NCI-H510A treated with DMSO at 0.1 percent for 48 hours (cell line): Measurements from ENCODE around the gene LCTL.

ENCODE experiments used
- DNase-seq: peaks from one replicate; lab custom pipeline; 2025; lab: John Stamatoyannopoulos, UW

Gene LCTL

DNA sequence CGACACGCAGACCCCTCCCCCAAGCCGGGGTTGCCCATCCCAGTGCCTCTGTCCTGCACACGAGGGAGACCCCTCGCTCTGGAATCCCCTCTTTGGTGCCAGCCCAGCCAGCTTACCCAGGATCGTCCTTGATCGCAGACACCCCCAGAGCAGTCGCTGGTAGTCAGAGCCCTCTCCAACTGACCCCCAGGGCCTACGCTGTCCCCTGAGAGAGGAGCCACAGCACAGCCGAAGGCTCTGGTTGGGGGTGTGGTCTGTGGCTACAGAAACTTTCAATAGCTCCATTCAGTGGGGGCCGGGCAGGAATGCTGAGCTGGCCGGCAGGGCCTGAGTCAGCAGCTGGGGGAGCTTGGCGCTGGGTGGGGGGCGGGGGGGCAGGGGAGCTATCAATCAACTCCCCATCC lies at the start of gene LCTL:
Gene LCTL (minus strand): TSS at position 258 of the 404 bp plus-strand sequence. CDS start 633 bp downstream, outside the sequence.
- DNase-seq: no peak

DNA sequence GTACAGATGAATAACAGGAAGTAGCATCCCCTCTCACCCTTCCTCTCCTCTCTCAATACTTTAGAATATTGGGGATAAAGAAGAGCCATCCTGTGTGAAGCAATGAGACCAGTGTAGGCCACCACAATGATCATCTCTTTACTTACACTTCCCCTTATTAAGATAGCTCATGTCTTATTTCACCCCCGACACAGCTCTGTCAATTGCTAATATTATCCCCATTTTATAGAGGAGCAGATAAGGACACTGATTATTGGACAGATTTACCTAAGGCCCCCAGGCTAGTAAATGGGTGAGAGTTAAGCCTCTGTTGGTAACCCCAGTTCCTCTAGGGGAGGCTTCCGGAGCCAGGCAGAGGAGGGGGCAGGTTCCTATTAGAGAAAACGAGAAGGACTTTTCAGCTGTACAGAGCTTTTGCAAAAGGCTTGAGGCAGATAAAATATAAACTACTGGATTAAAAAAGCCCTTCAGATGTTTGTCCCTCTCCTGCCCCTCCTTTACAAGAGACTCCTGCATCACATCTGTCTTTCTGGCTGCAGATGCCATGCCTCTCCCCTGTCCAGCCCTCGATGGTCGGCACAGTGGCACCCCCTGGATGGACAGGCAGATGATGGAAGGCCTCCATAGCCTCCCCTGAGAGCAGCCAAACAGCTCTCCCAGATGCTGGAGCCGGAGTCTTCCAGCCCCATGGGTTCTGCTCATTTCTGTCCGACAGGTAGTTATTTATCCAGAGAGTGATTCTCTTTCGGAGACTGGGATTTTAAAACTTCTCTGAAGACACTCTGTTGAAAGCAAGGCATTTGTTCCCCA lies 49.4 kb upstream of the LCTL start:
- no peak for DNase-seq

- no peak for DNase-seq
These were observed 48.7 kb upstream of the LCTL start for GRCh38 chr15:66614456-66614855.

DNA sequence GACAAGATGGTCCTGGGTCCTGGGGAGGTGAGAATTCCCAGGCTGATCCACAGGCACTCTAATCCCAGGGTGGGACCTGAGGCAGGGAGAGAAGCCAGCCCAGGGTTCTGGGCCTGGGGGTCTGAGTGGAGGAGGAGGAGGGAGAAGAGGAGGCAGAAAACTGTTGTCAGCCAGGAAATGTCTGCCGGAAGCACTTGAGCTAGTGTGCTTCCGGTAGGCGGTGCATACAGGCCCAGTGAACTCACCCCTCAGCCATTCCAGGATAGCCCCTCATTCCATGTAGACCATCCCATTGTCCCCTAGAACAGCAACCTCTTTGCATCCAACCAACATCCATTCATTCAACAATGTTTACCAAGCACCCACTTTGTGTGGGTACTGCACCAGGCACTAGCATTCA lies 47.9 kb upstream of the LCTL start:
- DNase-seq: no peak

GRCh38 chr15:66611257-66612053 lies 45.7 kb upstream of the LCTL start:
- no peak for DNase-seq

- DNase-seq: no peak
These were observed 44.1 kb upstream of the LCTL start for GRCh38 chr15:66609876-66610275.

DNA sequence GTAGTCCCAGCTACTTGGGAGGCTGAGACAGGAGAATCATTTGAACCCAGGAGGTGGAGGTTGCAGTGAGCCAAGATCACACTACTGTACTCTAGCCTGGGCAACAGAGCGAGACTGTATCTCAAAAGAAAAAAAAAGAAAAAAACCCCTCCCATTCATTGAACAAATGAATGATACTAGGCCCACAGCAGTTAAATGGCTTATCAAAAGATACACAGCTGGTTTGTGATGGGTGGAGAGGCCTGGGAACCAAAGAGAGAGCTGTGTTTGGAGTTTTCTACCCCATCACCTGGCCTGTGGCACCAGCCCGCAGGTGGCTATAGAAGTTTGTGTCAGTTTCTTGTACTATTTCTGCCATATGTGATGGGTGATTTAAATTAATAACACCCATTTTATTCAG lies 43.1 kb upstream of the LCTL start:
- no peak for DNase-seq

DNA sequence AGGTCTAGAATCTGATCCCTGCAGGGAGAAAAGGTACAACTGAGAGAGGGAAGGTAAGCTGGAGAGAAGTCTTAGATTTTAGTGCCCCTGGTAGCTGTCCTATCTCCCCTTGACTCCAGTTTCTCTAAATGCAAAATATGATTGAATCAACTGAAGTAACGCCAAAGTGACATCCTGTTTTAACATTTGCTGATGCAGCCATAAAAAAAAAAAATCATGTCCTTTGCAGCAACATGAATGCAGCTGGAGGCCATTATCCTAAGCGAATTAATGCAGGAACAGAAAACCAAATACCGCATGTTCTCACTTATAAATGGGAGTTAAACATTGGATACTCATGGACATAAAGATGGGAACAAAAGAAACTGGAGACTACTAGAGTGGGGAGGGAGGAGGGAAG lies 42.4 kb upstream of the LCTL start:
- no peak for DNase-seq

- DNase-seq: peak; percentile 11
These were observed 37.7 kb upstream of the LCTL start for GRCh38 chr15:66603301-66604179.

DNA sequence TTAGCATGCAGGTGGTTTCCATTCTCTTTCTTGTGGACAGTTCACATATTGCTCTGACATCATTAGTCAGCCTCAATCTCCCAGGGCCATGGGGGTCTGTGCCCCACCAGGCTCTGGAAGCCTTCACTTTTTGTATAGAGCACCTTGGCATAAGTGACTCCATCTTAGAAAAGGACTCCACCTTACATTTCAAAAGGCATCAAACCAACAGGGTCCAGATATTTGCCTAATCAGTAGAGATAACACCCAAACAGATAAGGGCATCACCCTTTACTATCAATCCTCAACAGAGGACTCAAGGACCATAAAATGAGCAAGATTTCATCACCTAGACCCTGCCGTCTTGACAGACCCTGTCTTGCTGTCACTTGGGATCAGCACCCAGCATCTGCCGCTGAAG lies 35.7 kb upstream of the LCTL start:
- no peak for DNase-seq

DNA sequence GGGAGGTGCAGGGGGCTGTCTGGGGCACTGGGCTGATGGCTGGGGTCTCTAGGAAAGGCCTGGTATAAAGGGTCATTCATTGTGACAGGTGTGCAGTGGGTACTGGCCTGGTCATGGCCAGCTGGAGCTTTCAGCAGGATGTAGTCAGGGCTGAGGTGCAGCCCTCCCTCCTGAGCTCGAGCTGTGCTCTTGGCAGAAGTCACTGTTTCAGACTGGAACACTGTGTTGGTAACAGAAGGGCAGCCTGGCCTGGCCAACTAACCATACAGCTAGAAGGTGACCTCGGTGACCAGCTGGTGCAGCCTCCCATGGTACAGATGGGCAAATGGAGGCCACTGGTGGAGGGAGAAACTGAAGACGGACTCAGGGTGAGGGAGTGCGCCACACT lies 34.4 kb upstream of the LCTL start:
- no peak for DNase-seq

- DNase-seq: no peak
These were observed 33.9 kb upstream of the LCTL start for GRCh38 chr15:66599536-66600239.

GRCh38 chr15:66598095-66598815 lies 32.5 kb upstream of the LCTL start:
- no peak for DNase-seq

DNA sequence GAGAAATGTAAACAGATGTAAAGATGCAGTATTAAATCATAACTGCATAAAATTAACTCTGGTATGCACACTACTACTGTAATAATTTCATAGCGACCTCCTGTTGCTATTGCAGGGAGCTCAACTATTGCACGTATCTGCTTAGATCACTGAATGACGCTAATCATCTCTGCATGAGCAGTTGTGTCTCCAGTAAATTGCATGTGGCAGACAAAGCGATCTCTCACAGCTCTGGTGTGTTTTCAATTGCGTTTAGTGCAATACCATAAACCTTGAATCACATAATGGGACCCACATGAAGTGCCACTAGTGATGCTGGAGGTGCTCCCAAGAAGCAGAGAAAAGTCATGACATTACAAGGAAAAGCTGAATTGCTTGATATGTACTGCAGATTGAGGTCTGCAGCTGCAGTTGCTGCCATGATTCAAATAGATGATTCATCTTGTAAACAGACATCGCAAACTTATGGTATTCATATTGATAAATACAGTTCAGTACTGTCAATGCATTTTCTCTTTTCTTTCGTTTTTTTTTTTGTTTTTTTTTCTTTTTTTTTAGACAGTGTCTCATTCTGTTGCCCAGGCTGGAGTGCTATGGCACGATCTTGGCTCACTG lies 30.2 kb upstream of the LCTL start:
- no peak for DNase-seq

DNA sequence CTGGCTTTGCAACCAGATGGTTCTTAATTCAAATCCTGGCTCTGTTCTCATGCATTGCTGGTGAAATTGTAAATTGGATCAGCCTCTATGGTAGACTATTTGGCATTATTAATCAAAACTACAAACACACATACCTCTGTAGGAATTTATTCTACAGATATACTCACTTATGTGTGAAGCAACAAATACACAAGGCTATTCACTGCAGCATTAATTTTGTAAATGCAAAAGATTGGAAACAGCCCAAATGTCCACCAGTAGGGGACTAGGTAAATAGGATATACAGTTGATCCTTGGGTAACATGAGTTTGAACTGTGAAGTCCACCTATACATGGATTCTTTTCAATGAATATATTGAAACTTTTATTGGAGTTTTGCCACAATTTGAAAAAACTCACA lies 29.5 kb upstream of the LCTL start:
- no peak for DNase-seq

DNA sequence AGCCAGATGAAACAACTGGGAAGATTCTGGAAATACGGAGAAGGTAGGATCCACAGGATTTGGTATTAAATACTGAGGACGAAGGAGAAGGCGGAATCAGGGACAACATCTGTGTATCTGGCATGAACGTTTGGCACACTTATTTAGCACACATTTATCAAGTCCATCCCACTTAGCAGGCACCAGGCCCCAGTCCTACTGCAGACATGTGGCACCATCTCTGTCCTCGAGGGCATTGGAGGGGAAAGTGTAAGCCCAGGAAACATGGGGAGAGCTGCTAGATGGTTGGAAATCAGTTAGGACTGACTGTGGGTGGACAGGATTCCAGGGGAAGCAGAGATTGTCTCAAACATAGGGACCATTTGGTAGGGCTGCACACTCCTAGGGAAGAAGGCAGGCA lies 29.0 kb upstream of the LCTL start:
- DNase-seq: no peak

DNA sequence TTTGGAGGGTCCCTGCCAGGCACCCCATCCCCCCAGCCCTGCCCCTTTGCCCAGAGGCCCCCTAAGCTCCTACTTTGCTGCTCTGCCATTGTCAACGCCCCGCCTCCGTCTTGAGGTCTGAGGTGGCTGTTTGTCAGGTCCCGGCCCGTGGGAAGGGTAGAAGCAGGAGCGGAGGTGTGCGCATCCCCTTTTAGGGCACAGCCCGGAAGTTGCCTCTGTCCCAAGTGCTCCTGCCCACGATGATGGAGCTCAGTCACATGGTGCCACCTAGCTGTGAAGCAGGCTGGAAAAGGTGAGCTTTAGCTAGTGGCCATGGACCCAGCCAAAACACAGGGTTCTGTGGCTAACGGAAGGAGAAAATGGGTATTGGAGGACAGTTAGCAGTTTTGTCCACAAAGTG lies 28.5 kb upstream of the LCTL start:
- no peak for DNase-seq

DNA sequence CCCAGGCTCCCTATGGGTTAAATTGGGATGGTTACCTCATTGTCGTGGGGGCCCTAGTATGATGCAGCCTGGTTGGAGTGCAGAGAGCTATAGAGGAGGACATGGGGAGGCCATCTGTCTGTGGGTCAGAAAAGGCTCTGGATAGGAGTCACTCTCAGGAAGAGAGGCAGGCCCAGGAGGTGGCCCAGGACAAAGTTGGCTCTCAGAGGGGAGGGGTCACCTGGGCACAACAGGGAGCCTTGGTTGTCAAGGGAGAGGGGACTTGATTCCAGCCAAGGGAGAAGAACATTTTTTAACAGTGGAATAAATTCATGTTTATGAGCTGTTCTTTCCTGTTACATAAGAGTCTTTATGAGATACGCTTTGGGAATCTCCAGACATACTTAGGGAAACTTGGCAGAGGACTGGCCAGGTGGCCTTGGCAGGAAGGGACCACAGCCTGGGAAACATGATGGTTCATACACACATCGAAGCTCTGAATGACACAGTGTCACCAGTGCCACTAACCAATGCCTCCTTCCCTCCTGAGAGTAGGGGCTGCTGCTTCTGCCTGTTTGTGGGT lies 27.5 kb upstream of the LCTL start:
- no peak for DNase-seq

GRCh38 chr15:66592505-66593218 lies 26.9 kb upstream of the LCTL start:
- DNase-seq: no peak
